Mesendoderm (in vitro differentiated cells): ENCODE measurements around the gene ACP4.

Experiments
- DNase-seq: peaks from one replicate; pipeline ENCODE4 v3.0.0; 2013
- H2AK5ac ChIP-seq: 2 replicates; pipeline ENCODE4 v1.6.1; 2013; ENCODE audit warnings: low read length, inconsistent platforms
- H2BK120ac ChIP-seq: 2 replicates; pipeline ENCODE4 v1.6.1; 2013; ENCODE audit warnings: low read depth, mild to moderate bottlenecking, low read length, moderate library complexity, mixed read lengths
- H2BK15ac ChIP-seq: replicated peaks from 2 replicates; pipeline ENCODE4 v1.6.1; 2013; ENCODE audit warnings: low read depth, mild to moderate bottlenecking, moderate library complexity
- H2BK5ac ChIP-seq: 2 replicates; pipeline ENCODE4 v1.6.1; 2013; ENCODE audit warnings: low read length, inconsistent platforms
- H3K18ac ChIP-seq: 2 replicates; pipeline ENCODE4 v1.6.1; 2013; ENCODE audit warnings: mild to moderate bottlenecking, low read length, mixed read lengths
- H3K23ac ChIP-seq: one replicate; pipeline ENCODE4 v1.6.1; 2013; ENCODE audit warnings: low read length
- H3K27ac ChIP-seq: 2 replicates; pipeline ENCODE4 v1.5.1; 2013; ENCODE audit warnings: low read depth, mild to moderate bottlenecking, inconsistent platforms, low read length, moderate library complexity
- H3K27me3 ChIP-seq: 2 replicates; pipeline ENCODE4 v1.6.1; 2013; ENCODE audit warnings: low read length, control low read depth, mild to moderate bottlenecking, inconsistent platforms; ENCODE audit not compliant: insufficient read depth, poor library complexity
- H3K36me3 ChIP-seq: 2 replicates; pipeline ENCODE4 v1.6.1; 2013; ENCODE audit warnings: low read length, inconsistent platforms; ENCODE audit not compliant: control insufficient read depth, insufficient read depth
- H3K4ac ChIP-seq: one replicate; pipeline ENCODE4 v1.6.1; 2013; ENCODE audit warnings: low read depth, mild to moderate bottlenecking, low read length, moderate library complexity
- H3K4me1 ChIP-seq: 2 replicates; pipeline ENCODE4 v1.6.1; 2013; ENCODE audit warnings: low read depth, low read length, inconsistent platforms; ENCODE audit not compliant: control insufficient read depth
- H3K4me2 ChIP-seq: 2 replicates; pipeline ENCODE4 v1.6.1; 2013; ENCODE audit warnings: low read length
- H3K4me3 ChIP-seq: 2 replicates; pipeline ENCODE4 v1.5.1; 2013; ENCODE audit warnings: mild to moderate bottlenecking, low read length
- H3K56ac ChIP-seq: one replicate; pipeline ENCODE4 v1.6.1; 2013; ENCODE audit warnings: low read length
- H3K79me1 ChIP-seq: 2 replicates; pipeline ENCODE4 v1.6.1; 2013; ENCODE audit warnings: low read length, inconsistent platforms
- H3K79me2 ChIP-seq: 2 replicates; pipeline ENCODE4 v1.6.1; 2013; ENCODE audit warnings: mild to moderate bottlenecking, low read length; ENCODE audit not compliant: control insufficient read depth, insufficient read depth
- H3K9ac ChIP-seq: 2 replicates; pipeline ENCODE4 v1.6.1; 2013; ENCODE audit warnings: low read length, inconsistent platforms
- H4K5ac ChIP-seq: one replicate; pipeline ENCODE4 v1.6.1; 2013; ENCODE audit warnings: low read length
- H4K8ac ChIP-seq: one replicate; pipeline ENCODE4 v1.6.1; 2013; ENCODE audit warnings: low read depth, mild to moderate bottlenecking, control low read depth, low read length, moderate library complexity
- WGBS: extraction: QIAGEN DNeasy Blood & Tissue Kit; methylation state at CpG from one replicate; pipeline ENCODE4 v1.1.7; 2013; ENCODE audit warnings: low lambda C conversion rate, missing lambda C conversion rate; ENCODE audit not compliant: insufficient coverage; ENCODE audit errors: extremely low coverage; 5-methylcytosine and 5-hydroxymethylcytosine counted together

Gene ACP4

DNA sequence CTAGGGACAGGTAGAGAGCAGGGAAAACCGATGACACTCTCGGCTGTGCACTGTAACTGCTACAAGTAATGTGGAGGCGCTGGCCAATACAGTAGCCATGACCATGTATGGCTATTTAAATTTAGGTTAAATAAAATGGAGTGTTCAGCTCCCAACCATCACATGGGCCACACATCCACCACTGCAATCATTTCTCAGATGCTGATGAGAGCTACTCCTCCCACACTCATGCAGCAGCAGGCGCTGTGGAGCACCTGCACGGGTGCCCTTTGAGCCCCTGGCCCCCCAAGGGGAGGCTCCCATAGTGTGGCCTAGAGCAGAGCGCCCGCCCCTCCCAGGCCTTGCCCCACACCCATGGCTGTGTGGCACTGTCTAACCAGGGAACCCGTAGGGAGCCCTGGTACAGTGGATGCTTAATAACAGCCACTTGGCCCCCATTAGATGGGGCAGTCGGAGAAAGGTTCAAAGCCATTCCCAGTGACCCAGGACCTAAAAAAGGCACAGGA lies 6.0 kb downstream of the ACP4 start:
- Histone ChIP-seq H4K5ac (no peak overlapping the region), H3K4ac (no peak overlapping the region), H3K4me3 (no peak overlapping the region), H3K18ac (no peak overlapping the region), H3K4me2 (no peak overlapping the region), H4K8ac (no peak overlapping the region), H2BK120ac (no peak overlapping the region), H2BK15ac (no peak overlapping the region), H3K79me1 (peaks cover 6% of the 10 kb centered on the region), H3K79me2 (peaks cover 18% of the 10 kb centered on the region), H2AK5ac (no peak overlapping the region), H3K23ac (no peak overlapping the region), H2BK5ac (no peak overlapping the region), H3K36me3 (peaks cover 27% of the 10 kb centered on the region), H3K27ac (no peak overlapping the region), H3K9ac (no peak overlapping the region), H3K56ac (no peak overlapping the region), H3K4me1 (no peaks in the 10 kb centered on the region), H3K27me3 (no peaks in the 10 kb centered on the region)
- WGBS = no CpG with 5 or more reads among the region's 9 CpGs
- no peak for DNase-seq

DNA sequence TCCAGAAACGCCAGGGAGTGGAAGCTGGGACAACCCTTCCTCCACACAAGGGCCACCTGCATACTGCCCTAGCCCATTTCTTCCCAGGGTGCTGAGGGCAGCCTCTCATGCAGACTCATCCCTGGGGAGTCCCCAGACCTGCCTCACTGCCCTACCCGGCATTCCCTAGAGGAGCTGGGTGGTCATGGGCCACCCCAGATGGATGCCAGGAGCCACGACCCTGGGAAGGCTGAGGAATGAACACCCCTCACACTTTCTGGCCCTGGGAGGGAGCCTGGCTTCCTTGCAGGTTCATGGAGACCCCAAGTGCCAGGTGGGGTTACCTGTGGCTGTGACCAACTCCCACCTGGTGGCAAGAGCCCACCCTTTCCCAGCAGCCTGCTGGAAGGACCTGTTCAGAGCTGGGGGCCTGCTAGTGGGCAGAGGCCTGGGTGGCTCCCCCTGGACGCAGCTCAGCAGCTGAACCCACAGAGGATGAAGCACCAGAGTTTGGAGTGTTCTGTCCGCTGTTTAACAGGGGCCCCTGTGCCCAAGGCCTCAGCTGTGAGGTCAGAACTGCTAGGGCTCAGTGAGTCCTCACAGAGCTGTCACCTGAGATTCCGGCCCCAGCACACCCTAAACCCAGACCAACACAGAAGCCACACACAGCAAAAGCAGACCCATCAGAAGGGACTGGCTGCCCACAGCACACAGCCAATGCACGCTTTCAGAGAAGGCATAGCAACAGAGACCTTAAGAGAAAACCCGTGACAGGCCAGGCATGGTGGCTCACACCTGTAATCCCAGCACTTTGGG lies 6.6 kb downstream of the ACP4 start:
- H2BK120ac ChIP-seq = no peak overlapping the region
- H3K79me1 ChIP-seq = peaks cover 6% of the 10 kb centered on the region
- no peak for DNase-seq
- H3K36me3 ChIP-seq = peaks cover 29% of the 10 kb centered on the region
- no CpG with 5 or more reads among the region's 8 CpGs for WGBS
- no peak overlapping the region for H3K56ac ChIP-seq
- H3K27ac ChIP-seq = no peak overlapping the region
- no peak overlapping the region for H3K4ac ChIP-seq
- no peak overlapping the region for H4K5ac ChIP-seq
- peaks cover 20% of the 10 kb centered on the region for H3K79me2 ChIP-seq
- H3K18ac ChIP-seq = no peak overlapping the region
- H3K4me3 ChIP-seq = no peak overlapping the region
- no peak overlapping the region for H2BK5ac ChIP-seq
- no peak overlapping the region for H4K8ac ChIP-seq
- no peak overlapping the region for H3K23ac ChIP-seq
- no peak overlapping the region for H2BK15ac ChIP-seq
- no peaks in the 10 kb centered on the region for H3K27me3 ChIP-seq
- no peak overlapping the region for H3K9ac ChIP-seq
- H3K4me1 ChIP-seq = no peaks in the 10 kb centered on the region
- no peak overlapping the region for H2AK5ac ChIP-seq
- H3K4me2 ChIP-seq = no peak overlapping the region

DNA sequence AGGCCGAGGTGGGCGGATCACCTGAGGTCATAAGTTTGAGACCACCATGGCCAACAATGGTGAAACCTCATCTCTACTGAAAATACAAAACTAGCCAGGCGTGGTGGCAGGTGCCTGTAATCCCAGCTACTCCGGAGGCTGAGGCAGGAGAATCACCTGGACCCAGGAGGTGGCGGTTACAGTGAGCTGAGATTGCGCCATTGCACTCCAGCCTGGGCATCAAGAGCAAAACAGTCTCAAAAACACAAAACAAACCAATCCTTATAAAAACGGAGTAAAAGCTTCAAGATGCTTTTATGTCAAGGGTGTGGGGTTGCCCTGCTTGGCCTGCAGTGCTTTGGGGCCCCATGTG lies 7.2 kb downstream of the ACP4 start:
- no peak overlapping the region for H2AK5ac ChIP-seq
- no peaks in the 10 kb centered on the region for H3K4me1 ChIP-seq
- no peak overlapping the region for H4K8ac ChIP-seq
- no peak overlapping the region for H3K4ac ChIP-seq
- no peak overlapping the region for H2BK15ac ChIP-seq
- H3K56ac ChIP-seq = no peak overlapping the region
- peaks cover 31% of the 10 kb centered on the region for H3K36me3 ChIP-seq
- no peak overlapping the region for H3K23ac ChIP-seq
- peaks cover 26% of the 10 kb centered on the region for H3K79me2 ChIP-seq
- no CpG with 5 or more reads among the region's 7 CpGs for WGBS
- H3K9ac ChIP-seq = no peak overlapping the region
- DNase-seq = no peak
- no peak overlapping the region for H3K4me3 ChIP-seq
- no peak overlapping the region for H3K4me2 ChIP-seq
- no peak overlapping the region for H3K27ac ChIP-seq
- no peak overlapping the region for H3K18ac ChIP-seq
- no peaks in the 10 kb centered on the region for H3K27me3 ChIP-seq
- no peak overlapping the region for H4K5ac ChIP-seq
- H3K79me1 ChIP-seq = peaks cover 8% of the 10 kb centered on the region
- no peak overlapping the region for H2BK120ac ChIP-seq
- H2BK5ac ChIP-seq = no peak overlapping the region

DNA sequence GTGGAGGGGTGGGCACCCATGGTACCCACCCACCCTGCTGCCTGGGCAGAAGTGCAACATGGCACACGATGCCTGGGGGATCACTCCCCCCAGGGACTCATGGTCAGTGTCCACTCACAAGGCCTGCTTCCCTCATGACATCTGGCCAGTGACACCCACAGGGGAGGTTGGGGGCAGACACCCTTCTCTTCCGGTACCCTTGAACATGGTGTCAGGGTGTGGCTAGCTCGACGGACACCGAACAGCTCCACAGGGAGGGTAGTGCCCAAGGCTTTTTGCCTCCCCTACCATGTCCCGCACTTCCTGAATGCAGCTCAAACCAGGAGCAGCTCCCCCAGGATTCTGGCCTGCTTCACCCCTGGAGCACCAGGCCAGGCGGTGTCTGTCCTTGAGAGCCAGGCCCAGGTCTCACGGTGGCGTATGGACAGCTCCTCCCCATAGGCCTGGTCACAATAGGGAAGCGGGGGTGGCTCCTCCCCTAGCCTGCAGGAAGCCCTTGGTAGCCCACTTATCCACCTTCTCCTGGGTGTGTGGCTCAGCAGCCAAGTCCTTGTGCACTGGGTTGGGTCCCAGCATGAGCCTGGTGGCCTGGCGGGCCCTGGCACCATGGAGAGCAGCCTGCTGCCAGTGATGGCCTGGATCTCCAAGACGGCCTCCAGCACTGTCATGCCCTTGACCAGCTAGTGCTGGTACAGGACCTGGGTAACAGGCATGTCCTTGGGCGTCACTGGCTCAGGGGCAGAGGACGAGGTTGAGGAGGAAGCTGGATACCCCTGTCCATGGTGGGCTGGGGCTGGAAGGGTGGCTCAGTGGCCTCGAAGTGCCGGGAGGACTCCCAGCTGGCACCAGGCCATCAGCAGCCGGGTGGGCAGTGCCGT lies 7.8 kb downstream of the ACP4 start:
- Histone ChIP-seq H2BK120ac (no peak overlapping the region), H3K4me1 (no peaks in the 10 kb centered on the region), H3K4me3 (no peak overlapping the region), H2BK5ac (no peak overlapping the region), H3K4me2 (no peak overlapping the region), H3K23ac (no peak overlapping the region), H4K8ac (no peak overlapping the region), H3K79me1 (peaks cover 8% of the 10 kb centered on the region), H3K9ac (no peak overlapping the region), H4K5ac (no peak overlapping the region), H2AK5ac (no peak overlapping the region), H3K36me3 (peaks cover 31% of the 10 kb centered on the region), H3K18ac (no peak overlapping the region), H3K27me3 (no peaks in the 10 kb centered on the region), H2BK15ac (no peak overlapping the region), H3K56ac (no peak overlapping the region), H3K27ac (no peak overlapping the region), H3K79me2 (peaks cover 32% of the 10 kb centered on the region), H3K4ac (no peak overlapping the region)
- DNase-seq = peak; percentile 38
- no CpG with 5 or more reads among the region's 18 CpGs for whole genome bisulfite sequencing

DNA sequence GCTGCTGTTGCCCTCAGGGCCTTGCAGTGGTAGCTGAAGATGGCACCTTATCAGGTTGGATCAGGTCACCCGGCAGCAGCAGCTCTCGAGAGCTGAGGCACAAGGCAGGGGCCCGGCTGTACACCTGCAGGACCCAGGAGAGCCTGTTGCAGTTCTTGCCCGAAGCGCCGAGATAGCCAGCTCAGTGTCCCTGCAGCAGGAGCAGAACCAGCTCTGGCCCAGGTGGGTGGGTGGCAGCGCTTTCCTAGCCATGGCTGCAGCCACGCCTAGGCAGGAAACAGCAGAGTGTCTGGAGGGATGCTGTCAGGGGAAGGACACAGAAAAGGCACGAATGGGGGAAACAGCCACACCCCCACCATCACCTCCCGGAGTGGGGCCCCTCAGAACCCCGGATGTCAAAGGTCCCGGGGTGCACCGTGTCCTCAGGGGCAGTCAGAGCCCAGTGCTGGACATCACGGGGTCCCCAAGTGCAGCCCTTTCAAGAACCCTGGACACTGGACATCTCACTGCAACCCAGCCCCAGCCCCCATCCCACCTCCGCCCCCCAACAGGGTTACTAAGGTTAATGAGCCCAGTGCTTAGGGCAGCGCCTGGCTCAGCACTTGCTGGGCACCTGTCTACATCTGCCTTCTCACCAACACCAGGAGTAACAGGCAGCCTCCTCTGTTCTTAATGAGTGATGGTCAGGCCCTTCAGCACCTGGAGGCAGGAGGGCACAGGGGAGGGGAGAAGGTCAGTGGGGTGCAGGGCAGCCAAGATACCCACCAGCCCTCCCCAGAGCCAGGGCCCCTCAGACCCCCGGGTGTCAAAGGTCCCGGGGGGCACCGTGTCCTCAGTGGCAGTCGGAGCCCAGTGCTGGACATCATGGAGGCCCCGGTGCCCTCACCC lies 8.7 kb downstream of the ACP4 start:
- Histone ChIP-seq H3K4me2 (no peak overlapping the region), H4K8ac (no peak overlapping the region), H2AK5ac (no peak overlapping the region), H3K4me3 (no peak overlapping the region), H3K56ac (no peak overlapping the region), H2BK120ac (no peak overlapping the region), H3K27me3 (no peaks in the 10 kb centered on the region), H3K79me2 (peaks cover 41% of the 10 kb centered on the region), H3K4me1 (no peaks in the 10 kb centered on the region), H2BK15ac (no peak overlapping the region), H4K5ac (no peak overlapping the region), H3K36me3 (peaks cover 31% of the 10 kb centered on the region), H3K9ac (no peak overlapping the region), H3K79me1 (peaks cover 8% of the 10 kb centered on the region), H3K27ac (no peak overlapping the region), H3K4ac (no peak overlapping the region), H2BK5ac (no peak overlapping the region), H3K18ac (no peak overlapping the region), H3K23ac (peak overlapping the region; percentile 45)
- DNase-seq = no peak
- WGBS = no CpG with 5 or more reads among the region's 21 CpGs
